HG03280 (cell line): Measurements from ENCODE around the gene CLTCL1.

Experiments
- ATAC-seq: cut with Tn5 transposase; IDR thresholded peaks from one replicate; pipeline ENCODE4 v1.9.1; 2021; ENCODE audit warnings: mild to moderate bottlenecking, moderate library complexity; ENCODE audit not compliant: unreplicated experiment

The CLTCL1 gene

GRCh38 chr22:19134176-19134831 lies 157.2 kb downstream of the CLTCL1 start:
- no peak for ATAC-seq

- ATAC-seq: no peak
Observed at GRCh38 chr22:19133561-19133960, 158.0 kb downstream of the CLTCL1 start.

GRCh38 chr22:19132693-19133400 lies 158.7 kb downstream of the CLTCL1 start:
- ATAC-seq: no peak

- ATAC-seq: no peak
Observed at GRCh38 chr22:19132153-19132552, 159.4 kb downstream of the CLTCL1 start.

- ATAC-seq: no peak
Observed at GRCh38 chr22:19131685-19132015, 159.9 kb downstream of the CLTCL1 start.

- no peak for ATAC-seq
Observed at GRCh38 chr22:19130959-19131684, 160.4 kb downstream of the CLTCL1 start, which contains the start of gene TSSK2. TSS of gene TSSK2 (plus strand) at chr22:19131308. CDS start at chr22:19131400, 92 bp downstream.

- ATAC-seq: no peak
Observed at GRCh38 chr22:19129871-19130270, 161.6 kb downstream of the CLTCL1 start.
